Left lung (tissue), 10 donors: ENCODE measurements around the gene KLHL2. TPM values are rescaled to one million over a fixed set of nuclear protein-coding genes. Genes with fewer than 3 reads are reported as not detected.
A peak's percentile ranks its signal among the peaks of the same experiment; 100 is the strongest.

Experiments
- ATAC-seq: fragments of 200-7000 bp; cut with Tn5 transposase; one replicate; pipeline ENCODE4 v1.9.1; 2020; ENCODE audit warnings: moderate library complexity
- DNase-seq, 4 donors: peaks; one replicate each; pipeline ENCODE4 v3.0.0-alpha.2; 2013 to 2020
- H3K27ac ChIP-seq, 2 donors: fragments of 200-600 bp; sonication (generic) in 1 of 2; one replicate each; pipeline versions ENCODE4 v1.5.0 to v1.8.0; 2020 to 2021
- H3K27me3 ChIP-seq, 2 donors: fragments of 200-600 bp; sonication (generic) in 1 of 2; one replicate each; pipeline versions ENCODE4 v1.5.0 to v1.8.0; 2020 to 2021
- H3K36me3 ChIP-seq, 2 donors: fragments of 200-600 bp; sonication (generic) in 1 of 2; one replicate each; pipeline versions ENCODE4 v1.5.0 to v1.8.0; 2020 to 2021
- H3K4me1 ChIP-seq, 2 donors: fragments of 200-600 bp; one replicate each; pipeline ENCODE4 v1.8.0; 2021
- H3K4me3 ChIP-seq, 2 donors: fragments of 200-600 bp; sonication (generic) in 1 of 2; one replicate each; pipeline versions ENCODE4 v1.5.0 to v1.8.0; 2020 to 2021; ENCODE audit warnings: mild to moderate bottlenecking in 1 of 2
- H3K9me3 ChIP-seq, 2 donors: fragments of 200-600 bp; sonication (generic) in 1 of 2; one replicate each; pipeline versions ENCODE4 v1.5.0 to v1.8.0; 2020 to 2021
- CTCF ChIP-seq, 2 donors: fragments of 200-600 bp; sonication (generic) in 1 of 2; IDR thresholded peaks; one replicate each; pipeline versions ENCODE4 v1.5.0 to v1.8.0; 2021; ENCODE audit warnings: antibody characterized with exemption in 2 of 2
- intact Hi-C, 2 donors: fragments of 100-400 bp; cut with DNase I; formaldehyde crosslinking; loops; one replicate each; pipeline versions ENCODE4 v1.11.2 to v1.14.2; 2022
- polyA plus RNA-seq, 6 donors: library from polyadenylated mRNA; unstranded; fragments of 120-200 nt; gene quantifications; one replicate each; pipeline ENCODE4 v1.2.1, GENCODE V29; 2013; ENCODE audit not compliant: insufficient read length in 6 of 6
- total RNA-seq, 2 donors: library from RNA; stranded (reverse); fragmentation: NEBNext Ultra II Directional; extraction: Animal tissue kit (Norgen Biotek cat#: 25700); gene quantifications; one replicate each; pipeline ENCODE4 v1.2.1, GENCODE V29; 2021
- donor health status: DM: no; HTN: yes; CAD: no.
- donor health status: DM: no; HTN: no; CAD: no.

Gene KLHL2
- total and polyA plus RNA-seq, 8 donors = 16.2 to 53.4 (median 18.6) TPM

- H3K9me3 ChIP-seq = no peaks in the 10 kb centered on the region
Measured at GRCh38 chr4:165308606-165309005, 101.2 kb downstream of the KLHL2 start.

GRCh38 chr4:165309456-165309855 is 102.1 kb downstream of the KLHL2 start:
- DNase-seq = no peak
- peaks cover 0 to 18% of the 10 kb centered on the region in 2 donors for H3K4me1 ChIP-seq
- H3K36me3 ChIP-seq = peaks cover 0 to 42% of the 10 kb centered on the region in 2 donors
- H3K4me3 ChIP-seq = no peak overlapping the region
- no peak for ATAC-seq
- intact Hi-C loops = no loop called here
- no peaks in the 10 kb centered on the region for H3K9me3 ChIP-seq
- no peak for TF ChIP-seq CTCF (IDR thresholded peaks at IDR 0.05)
- H3K27me3 ChIP-seq = no peaks in the 10 kb centered on the region
- H3K27ac ChIP-seq = no peak overlapping the region

More at GRCh38 chr4:165308606-165309005, 101.2 kb downstream of the KLHL2 start:
- peaks cover 0 to 18% of the 10 kb centered on the region in 2 donors for H3K4me1 ChIP-seq
- no peak for DNase-seq
- TF ChIP-seq CTCF (IDR thresholded peaks at IDR 0.05) = no peak
- H3K36me3 ChIP-seq = peaks cover 0 to 34% of the 10 kb centered on the region in 2 donors
- H3K27ac ChIP-seq = no peak overlapping the region
- H3K4me3 ChIP-seq = no peak overlapping the region
- ATAC-seq = no peak
- no peaks in the 10 kb centered on the region for H3K27me3 ChIP-seq
- intact Hi-C loops = no loop called here

DNA sequence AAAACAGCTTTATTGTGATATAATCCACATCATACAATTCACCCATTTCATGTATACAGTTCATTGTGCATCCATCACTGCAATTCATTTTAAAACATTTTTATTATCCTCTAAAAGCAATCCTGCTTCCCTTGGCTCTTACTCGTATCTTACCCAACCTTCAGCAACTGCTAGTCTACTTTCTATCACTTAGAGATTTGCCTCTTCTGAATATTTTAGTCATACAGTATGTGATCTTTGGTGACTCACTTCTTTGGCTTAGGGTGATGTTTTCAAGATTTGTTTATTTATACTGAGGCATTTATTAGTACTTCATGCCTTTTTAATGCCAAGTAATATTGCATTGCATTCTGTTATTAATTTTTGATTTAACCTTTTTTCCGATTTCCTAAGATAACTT is 105.1 kb downstream of the KLHL2 start:
- ATAC-seq (peak; percentile 41), DNase-seq (no peak)
- no peak overlapping the region for H3K4me3 ChIP-seq
- H3K9me3 ChIP-seq = no peaks in the 10 kb centered on the region
- H3K4me1 ChIP-seq = peaks cover 0 to 11% of the 10 kb centered on the region in 2 donors
- H3K27ac ChIP-seq = no peak overlapping the region
- peaks cover 0 to 59% of the 10 kb centered on the region in 2 donors for H3K36me3 ChIP-seq
- no peak for TF ChIP-seq CTCF (IDR thresholded peaks at IDR 0.05)
- no peaks in the 10 kb centered on the region for H3K27me3 ChIP-seq
- intact Hi-C loops = no loop called here

DNA sequence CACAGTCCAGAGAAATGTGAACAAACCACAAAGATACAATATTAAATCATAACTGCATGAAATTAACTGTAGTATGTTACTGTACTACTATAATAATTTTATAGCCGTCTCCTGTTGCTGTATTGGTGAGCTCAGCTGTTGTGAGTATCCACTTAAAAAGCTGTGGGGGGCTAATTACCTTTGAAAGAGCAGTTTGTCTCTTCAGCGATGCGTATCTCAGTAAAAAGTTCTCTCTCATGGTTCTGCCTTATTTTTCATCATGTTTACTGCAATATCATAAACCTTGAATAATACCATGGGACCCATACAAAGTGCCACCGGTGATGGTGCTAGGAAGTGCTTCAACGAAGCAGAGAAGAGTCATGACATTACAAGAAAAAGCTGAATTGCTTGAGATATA is 111.7 kb downstream of the KLHL2 start:
- H3K27ac ChIP-seq = no peak overlapping the region
- peaks cover 0 to 60% of the 10 kb centered on the region in 2 donors for H3K36me3 ChIP-seq
- intact Hi-C loops = no loop called here
- no peak for TF ChIP-seq CTCF (IDR thresholded peaks at IDR 0.05)
- H3K9me3 ChIP-seq = no peaks in the 10 kb centered on the region
- ATAC-seq (no peak), DNase-seq (no peak)
- H3K4me1 ChIP-seq = no peaks in the 10 kb centered on the region
- no peaks in the 10 kb centered on the region for H3K27me3 ChIP-seq
- no peak overlapping the region for H3K4me3 ChIP-seq

DNA sequence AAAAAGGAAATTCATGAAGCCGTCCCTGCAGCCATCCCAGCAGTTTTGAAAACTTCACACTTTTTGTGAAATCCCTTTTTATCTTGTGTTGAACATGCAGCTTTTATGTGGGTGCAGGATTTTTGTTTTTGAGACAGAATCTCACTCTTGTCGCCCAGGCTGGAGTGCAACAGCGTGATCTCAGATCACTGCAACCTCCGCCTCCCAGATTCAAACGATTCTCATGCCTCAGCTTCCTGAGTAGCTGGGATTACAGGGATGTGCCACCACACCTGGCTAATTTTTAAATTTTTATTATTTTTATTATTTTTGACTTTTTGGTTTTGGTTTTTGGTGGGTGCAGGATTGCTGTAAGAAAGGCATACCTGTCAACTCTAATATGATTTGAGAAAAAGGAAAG is 112.1 kb downstream of the KLHL2 start:
- intact Hi-C loops = no loop called here
- no peaks in the 10 kb centered on the region for H3K4me1 ChIP-seq
- no peak overlapping the region for H3K27ac ChIP-seq
- no peak for TF ChIP-seq CTCF (IDR thresholded peaks at IDR 0.05)
- DNase-seq (no peak), ATAC-seq (no peak)
- no peaks in the 10 kb centered on the region for H3K27me3 ChIP-seq
- no peaks in the 10 kb centered on the region for H3K9me3 ChIP-seq
- H3K36me3 ChIP-seq = peaks cover 0 to 60% of the 10 kb centered on the region in 2 donors
- no peak overlapping the region for H3K4me3 ChIP-seq
